ENCODE results near the gene GFER.

GFER gene

GRCh38 chr16:1942810-1943726 lies 40.9 kb upstream of the GFER start, which contains the start of gene MSRB1:
Gene MSRB1 (minus strand): TSS chr16:1943199. CDS start chr16:1943156, 43 bp downstream.
- Histone ChIP-seq H3K27ac (ENCODE audit: extremely low read depth, low read depth, low read length) (no peak within 1 kb of the TSS; the same call in 1 of the 2 replicates), H3K36me3 (ENCODE audit: control insufficient read depth in 2 of 2, insufficient read depth in 1 of 2, low read length in 2 of 2) (peaks cover 0 to 29% of the 10 kb centered on the region in 2 experiments; a peak in 2 of 3 replicates), H3K9me3 (ENCODE audit: control insufficient read depth, insufficient read depth, low read depth, low read length) (no peaks in the 10 kb centered on the region), H3K4me3 (ENCODE audit: low read depth, low read length) (peak within 1 kb of the TSS; percentile 67), H3K4me1 (ENCODE audit: control insufficient read depth, insufficient read depth, low read length) (no peaks in the 10 kb centered on the region)
- ChIA-PET CTCF (interaction anchor here (0.5 to 1.5 kb wide), 5 partner anchors 10 to 1088 kb away, joined by 3 to 5 read pairs (median 3); no protein-coding TSS in a partner anchor), POLR2A (interaction anchor here (0.5 to 1.7 kb wide), 14 partner anchors 9 to 212 kb away, joined by 3 to 33 read pairs (median 4); partner anchors contain the start of genes NUBP2, RPS2 and TRAF7)
- TF ChIP-seq ZNF48 (tag by site-specific recombination; IDR thresholded peaks at IDR 0.05) (no peak), ZNF366 (tag by site-specific recombination; conservative IDR thresholded peaks at IDR 0.05) (no peak), HOXA7 (CRISPR knock-in tag; IDR thresholded peaks at IDR 0.05; ENCODE audit: borderline replicate concordance) (no peak), KLF10 (tag by site-specific recombination; IDR thresholded peaks at IDR 0.05) (peak; percentile 99), ZNF433 (tag by site-specific recombination; IDR thresholded peaks at IDR 0.05; ENCODE audit: low read depth) (no peak), ZBTB17 (tag by site-specific recombination; IDR thresholded peaks at IDR 0.05) (peak; percentile 28; the same call in 1 of the 2 replicates), ZSCAN30 (tag by site-specific recombination; IDR thresholded peaks at IDR 0.05) (0 out of 2 replicates have a peak, but pooled peaks have one; percentile 34), GLIS2 (tag by site-specific recombination; IDR thresholded peaks at IDR 0.05) (peak; percentile 83), YY2 (tag by site-specific recombination; IDR thresholded peaks at IDR 0.05) (no peak), PRDM4 (tag by site-specific recombination; IDR thresholded peaks at IDR 0.05) (peak; percentile 92), ZSCAN4 (tag by site-specific recombination; IDR thresholded peaks at IDR 0.05) (no peak), FEZF1 (tag by site-specific recombination; IDR thresholded peaks at IDR 0.05) (no peak), KLF9 (tag by site-specific recombination; IDR thresholded peaks at IDR 0.05; ENCODE audit: low read depth) (peak; percentile 81), ZNF621 (tag by site-specific recombination; IDR thresholded peaks at IDR 0.05) (no peak), ZNF112 (tag by site-specific recombination; IDR thresholded peaks at IDR 0.05) (no peak), ZNF624 (tag by site-specific recombination; IDR thresholded peaks at IDR 0.05) (no peak), ZNF560 (tag by site-specific recombination; IDR thresholded peaks at IDR 0.05; ENCODE audit: borderline replicate concordance) (no peak), ZNF654 (tag by site-specific recombination; IDR thresholded peaks at IDR 0.05; ENCODE audit: low read depth) (no peak), SP2 (tag by site-specific recombination; IDR thresholded peaks at IDR 0.05) (peak; percentile 99), ZNF529 (tag by site-specific recombination; IDR thresholded peaks at IDR 0.05; ENCODE audit: insufficient replicate concordance) (no peak), ZSCAN16 (tag by site-specific recombination; IDR thresholded peaks at IDR 0.05) (no peak), KLF8 (tag by site-specific recombination; IDR thresholded peaks at IDR 0.05) (peak; percentile 75), OSR2 (tag by site-specific recombination; IDR thresholded peaks at IDR 0.05) (peak; percentile 40; the same call in 1 of the 2 replicates), KLF7 (tag by site-specific recombination; IDR thresholded peaks at IDR 0.05; ENCODE audit: borderline replicate concordance) (0 out of 2 replicates have a peak, but pooled peaks have one; percentile 42), ZNF335 (tag by site-specific recombination; conservative IDR thresholded peaks at IDR 0.05) (peak; percentile 89), CTCF (tag by site-specific recombination; IDR thresholded peaks at IDR 0.05) (peak; percentile 48; the same call in 1 of the 2 replicates), ZNF830 (tag by site-specific recombination; IDR thresholded peaks at IDR 0.05; ENCODE audit: low read depth) (no peak), GLIS1 (tag by site-specific recombination; IDR thresholded peaks at IDR 0.05) (peak; percentile 83), SP7 (tag by site-specific recombination; IDR thresholded peaks at IDR 0.05) (peak; percentile 43; the same call in 1 of the 2 replicates)
- TF ChIP-seq, protein P1, sequence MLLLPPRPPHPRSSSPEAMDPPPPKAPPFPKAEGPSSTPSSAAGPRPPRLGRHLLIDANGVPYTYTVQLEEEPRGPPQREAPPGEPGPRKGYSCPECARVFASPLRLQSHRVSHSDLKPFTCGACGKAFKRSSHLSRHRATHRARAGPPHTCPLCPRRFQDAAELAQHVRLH (tag by site-specific recombination; IDR thresholded peaks at IDR 0.05), result 0 out of 2 replicates have a peak, but pooled peaks have one; percentile 47
